Adrenal gland (tissue), 12 donors: ENCODE data around the gene MACROD2. TPM values are rescaled to one million over a fixed set of nuclear protein-coding genes. Genes with fewer than 3 reads are reported as not detected.
"Not testable (repeated sequence)": the region's sequence is repeated elsewhere in the genome, so short reads cannot be mapped to it uniquely, and the experiment has no call there.

Source experiments
- DNase-seq, 7 donors: peaks; one replicate each; pipeline ENCODE4 v3.0.0-alpha.2; 2019 to 2020
- H3K27ac ChIP-seq, 5 donors: fragments of 200-600 bp; sonication (generic) in 4 of 5; 1 replicate in 3 of 5; 2 replicates in 2 of 5; pipeline versions ENCODE4 v1.5.1 to v1.8.0; 2016 to 2020; ENCODE audit warnings: mild to moderate bottlenecking in 1 of 5
- H3K27me3 ChIP-seq: fragments of 200-600 bp; 2 replicates; pipeline ENCODE4 v1.8.0; 2021
- H3K36me3 ChIP-seq, 2 donors: fragments of 200-600 bp; replicated peaks in 1 of 2; 1 replicate in 1 of 2; 2 replicates in 1 of 2; pipeline versions ENCODE4 v1.5.1 to v1.8.0; 2018 to 2022
- H3K4me1 ChIP-seq, 2 donors: fragments of 200-600 bp; replicated peaks in 1 of 2; 1 replicate in 1 of 2; 2 replicates in 1 of 2; pipeline versions ENCODE4 v1.5.1 to v1.8.0; 2018 to 2021
- H3K4me3 ChIP-seq, 4 donors: fragments of 200-600 bp; sonication (generic) in 3 of 4; one replicate each; pipeline ENCODE4 v1.5.1; 2016 to 2018
- H3K9me3 ChIP-seq, 3 donors: fragments of 200-600 bp; sonication (generic) in 1 of 3; replicated peaks in 1 of 3; 1 replicate in 2 of 3; 2 replicates in 1 of 3; pipeline versions ENCODE4 v1.5.1 to v1.8.0; 2016 to 2021
- POLR2A ChIP-seq, 2 donors: fragments of 450-650 bp; IDR thresholded peaks; one replicate each; pipeline ENCODE4 v1.6.1; 2017; ENCODE audit warnings: antibody characterized with exemption in 2 of 2, mild to moderate bottlenecking in 2 of 2, moderate library complexity in 1 of 2
- WGBS, 4 donors: extraction: QIAGEN DNeasy Blood & Tissue Kit in 2 of 4; methylation state at CpG; one replicate each; pipeline versions ENCODE4 v1.1.5 to v1.1.7; 2013 to 2017; 5-methylcytosine and 5-hydroxymethylcytosine counted together
- intact Hi-C, 2 donors: fragments of 100-400 bp; cut with DNase I; formaldehyde crosslinking; loops; one replicate each; pipeline versions ENCODE4 v1.14.1 to v1.15.0; 2022 to 2023
- polyA plus RNA-seq, 3 donors: library from polyadenylated mRNA; stranded (reverse); fragments of 200-250 nt in 2 of 3; fragments of 350-450 nt in 1 of 3; fragmentation: Illumina TruSeq in 1 of 3; extraction: RNeasy Lipid Tissue Mini Kit (QIAGEN cat#74804) in 1 of 3; gene quantifications; one replicate each; pipeline ENCODE4 v1.2.3, GENCODE V29; 2013 to 2014
- total RNA-seq, 9 donors: library from RNA; depleted of rRNA in 4 of 9; stranded (reverse); fragments of >200 nt in 4 of 9; fragments of 120-200 nt in 1 of 9; fragmentation: NEBNext Ultra II Directional in 1 of 9; extraction: Animal tissue kit (Norgen Biotek cat#: 25700) in 1 of 9; gene quantifications; one replicate each; pipeline versions ENCODE4 v1.1.0 to v1.2.4, GENCODE V29; 2013 to 2023
- TF ChIP-seq, protein P1 (sequence below), 6 experiments: fragments of 450-650 bp in 4 of 6; fragments of 200-600 bp in 2 of 6; sonication (generic) in 1 of 6; IDR thresholded peaks; 1 replicate in 5 of 6; 2 replicates in 1 of 6; pipeline versions ENCODE4 v1.5.1 to v1.8.0; 2016 to 2021; ENCODE audit warnings: antibody characterized with exemption in 6 of 6, mild to moderate bottlenecking in 2 of 6, moderate library complexity in 1 of 6
- donor health status: healthy with polysubstance abuse.
- donor health status: Bipolar disorder and iron deficiency.
- donor health status: DM: yes; HTN: yes; CAD: no.
- donor health status: DM: no; HTN: no; CAD: no.
- donor health status: DM: no; HTN: no; CAD: no.
- donor health status: DM: yes; HTN: yes; CAD: no.

The MACROD2 gene
- total and polyA plus RNA-seq, 12 donors: 1.1 to 21.2 (median 6.4) TPM

DNA sequence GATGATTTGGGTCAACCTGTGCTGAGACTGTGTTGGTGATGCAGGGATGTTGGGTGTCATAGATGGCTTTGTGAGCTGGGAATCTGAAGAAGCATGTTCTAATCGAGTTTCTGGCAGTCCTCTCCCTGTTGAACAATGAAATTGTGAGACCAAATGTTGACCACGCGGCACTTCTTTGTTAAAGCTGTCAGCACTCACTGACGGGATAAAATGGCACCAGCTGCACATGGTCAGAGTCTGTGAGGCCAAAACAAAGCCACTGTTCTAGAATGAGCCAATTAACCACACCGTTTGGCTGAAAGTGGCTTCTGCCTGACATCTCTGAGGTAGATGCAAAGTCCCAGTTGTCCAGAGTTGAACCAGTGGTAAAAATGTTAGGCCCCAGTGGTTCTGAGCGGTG is 2015.7 kb downstream of the MACROD2 start:
- WGBS, 4 donors: 78 to 89% (median 87%) methylated on average over 6 of the region's 6 CpGs
- TF ChIP-seq, protein P1, sequence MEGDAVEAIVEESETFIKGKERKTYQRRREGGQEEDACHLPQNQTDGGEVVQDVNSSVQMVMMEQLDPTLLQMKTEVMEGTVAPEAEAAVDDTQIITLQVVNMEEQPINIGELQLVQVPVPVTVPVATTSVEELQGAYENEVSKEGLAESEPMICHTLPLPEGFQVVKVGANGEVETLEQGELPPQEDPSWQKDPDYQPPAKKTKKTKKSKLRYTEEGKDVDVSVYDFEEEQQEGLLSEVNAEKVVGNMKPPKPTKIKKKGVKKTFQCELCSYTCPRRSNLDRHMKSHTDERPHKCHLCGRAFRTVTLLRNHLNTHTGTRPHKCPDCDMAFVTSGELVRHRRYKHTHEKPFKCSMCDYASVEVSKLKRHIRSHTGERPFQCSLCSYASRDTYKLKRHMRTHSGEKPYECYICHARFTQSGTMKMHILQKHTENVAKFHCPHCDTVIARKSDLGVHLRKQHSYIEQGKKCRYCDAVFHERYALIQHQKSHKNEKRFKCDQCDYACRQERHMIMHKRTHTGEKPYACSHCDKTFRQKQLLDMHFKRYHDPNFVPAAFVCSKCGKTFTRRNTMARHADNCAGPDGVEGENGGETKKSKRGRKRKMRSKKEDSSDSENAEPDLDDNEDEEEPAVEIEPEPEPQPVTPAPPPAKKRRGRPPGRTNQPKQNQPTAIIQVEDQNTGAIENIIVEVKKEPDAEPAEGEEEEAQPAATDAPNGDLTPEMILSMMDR (IDR thresholded peaks at IDR 0.05): no peak
- TF ChIP-seq POLR2A (IDR thresholded peaks at IDR 0.05): no peak
- intact Hi-C loops: no loop called here

DNA sequence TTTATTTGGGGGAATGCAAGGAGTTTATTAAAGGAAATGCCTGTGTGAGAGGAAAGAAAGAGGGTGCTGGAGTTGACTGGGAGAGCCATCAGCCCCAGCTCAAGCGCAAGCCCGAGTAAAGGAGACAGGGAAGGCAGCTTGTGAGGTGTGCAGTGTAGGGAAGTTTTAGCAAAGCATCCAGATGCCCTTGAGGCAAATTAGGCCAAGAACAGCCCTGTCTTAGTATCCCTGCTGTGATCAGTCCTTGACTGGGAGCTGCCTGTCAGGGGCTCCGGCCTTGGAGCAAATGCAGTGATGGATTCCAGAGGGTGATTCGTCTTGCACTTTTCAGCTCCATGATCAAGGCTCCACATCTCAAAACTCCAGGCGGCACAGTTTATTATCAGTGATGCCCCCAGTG is 2016.2 kb downstream of the MACROD2 start:
- intact Hi-C loops: no loop called here
- H3K27ac ChIP-seq: no peak overlapping the region
- H3K4me3 ChIP-seq: no peak overlapping the region
- TF ChIP-seq POLR2A (IDR thresholded peaks at IDR 0.05): no peak
- TF ChIP-seq, protein P1 (IDR thresholded peaks at IDR 0.05): no peak
- WGBS, 4 donors: 53 to 82% (median 74%) methylated on average over 4 to 5 of the region's 5 CpGs
- H3K9me3 ChIP-seq: no peaks in the 10 kb centered on the region
- DNase-seq: no peak
- no peaks in the 10 kb centered on the region for H3K4me1 ChIP-seq
- H3K27me3 ChIP-seq: no peaks in the 10 kb centered on the region
- no peaks in the 10 kb centered on the region for H3K36me3 ChIP-seq

More for the DNA sequence above, 2015.7 kb downstream of the MACROD2 start:
- no peak for DNase-seq
- no peaks in the 10 kb centered on the region for H3K9me3 ChIP-seq
- H3K4me3 ChIP-seq: no peak overlapping the region
- H3K4me1 ChIP-seq: no peaks in the 10 kb centered on the region
- H3K27me3 ChIP-seq: no peaks in the 10 kb centered on the region
- no peaks in the 10 kb centered on the region for H3K36me3 ChIP-seq
- H3K27ac ChIP-seq: no peak overlapping the region

DNA sequence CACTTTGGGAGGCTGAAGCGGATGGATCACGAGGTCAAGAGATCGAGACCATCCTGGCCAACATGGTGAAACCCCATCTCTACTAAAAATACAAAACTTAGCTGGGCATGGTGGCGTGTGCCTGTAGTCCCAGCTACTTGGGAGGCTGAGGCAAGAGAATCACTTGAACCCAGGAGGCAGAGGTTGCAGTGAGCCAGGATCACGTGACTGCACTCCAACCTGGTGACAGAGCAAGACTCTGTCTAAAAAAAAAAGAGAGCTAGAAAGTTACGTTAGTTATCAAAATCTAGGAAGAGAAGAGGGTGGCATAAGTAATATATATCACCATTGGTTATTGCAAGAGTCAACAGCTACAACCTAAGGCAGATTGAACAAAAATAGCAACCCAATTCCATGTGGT is 2017.6 kb downstream of the MACROD2 start:
- H3K4me3 ChIP-seq, intact Hi-C loops, H3K9me3 ChIP-seq, H3K27ac ChIP-seq, H3K4me1 ChIP-seq, H3K36me3 ChIP-seq, H3K27me3 ChIP-seq, DNase-seq: not testable (repeated sequence)
- WGBS, 4 donors: 82 to 87% (median 84%) methylated on average over 6 of the region's 6 CpGs

DNA sequence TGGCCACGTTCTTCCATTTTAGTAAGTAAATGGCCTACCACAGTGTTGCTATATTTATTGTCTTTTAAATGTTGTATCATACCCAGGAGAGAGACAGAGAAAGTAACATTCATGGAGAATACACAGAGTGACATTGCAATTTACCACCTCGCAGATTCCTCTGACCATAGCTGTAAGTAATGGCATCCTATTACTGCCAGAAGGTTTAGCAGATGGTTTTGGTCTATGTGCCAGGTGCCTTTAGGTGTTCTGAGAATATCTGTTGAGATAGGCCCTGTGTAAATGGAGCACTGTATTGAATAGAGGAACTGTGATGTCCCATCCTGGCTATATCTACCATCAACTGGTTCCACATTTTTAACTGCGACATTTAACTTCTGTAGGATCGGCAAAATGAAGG is 2018.3 kb downstream of the MACROD2 start:
- Histone ChIP-seq H3K4me1 (no peaks in the 10 kb centered on the region), H3K4me3 (no peak overlapping the region), H3K9me3 (no peaks in the 10 kb centered on the region), H3K27ac (no peak overlapping the region), H3K27me3 (no peaks in the 10 kb centered on the region), H3K36me3 (no peaks in the 10 kb centered on the region)
- 94 to 98% (median 94%) methylated on average over 4 of the region's 4 CpGs for WGBS, 4 donors
- DNase-seq: no peak
- intact Hi-C loops: no loop called here
- TF ChIP-seq, protein P1 (IDR thresholded peaks at IDR 0.05): no peak
- TF ChIP-seq POLR2A (IDR thresholded peaks at IDR 0.05): no peak

DNA sequence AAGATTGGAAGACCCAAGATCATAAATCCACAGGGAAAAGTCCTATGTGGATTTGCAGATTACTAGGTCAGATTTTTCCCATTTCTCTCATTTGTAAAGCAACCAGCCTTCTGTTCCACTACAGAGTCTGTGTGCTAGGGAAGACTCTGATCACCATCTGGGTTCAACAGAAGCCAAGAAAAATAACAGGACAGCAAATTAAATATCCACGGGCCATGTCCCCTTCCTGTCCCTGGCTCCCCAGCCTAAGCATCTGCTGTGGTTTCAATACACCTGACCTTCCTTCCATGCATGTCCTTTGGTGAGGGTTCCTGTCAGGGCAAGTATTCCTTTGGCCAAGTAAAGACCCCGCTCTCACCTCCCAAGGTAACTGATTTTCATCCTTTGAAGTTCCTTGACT is 2019.1 kb downstream of the MACROD2 start:
- no peak overlapping the region for H3K4me3 ChIP-seq
- TF ChIP-seq POLR2A (IDR thresholded peaks at IDR 0.05): no peak
- TF ChIP-seq, protein P1 (IDR thresholded peaks at IDR 0.05): no peak
- intact Hi-C loops: no loop called here
- H3K4me1 ChIP-seq: no peaks in the 10 kb centered on the region
- WGBS, 4 donors: 75 to 100% (median 86%) methylated on average over 2 of the region's 2 CpGs
- H3K27me3 ChIP-seq: no peaks in the 10 kb centered on the region
- H3K9me3 ChIP-seq: no peaks in the 10 kb centered on the region
- no peaks in the 10 kb centered on the region for H3K36me3 ChIP-seq
- DNase-seq: no peak
- no peak overlapping the region for H3K27ac ChIP-seq
